Activated B cell treated with CpG ODN at 0.5 μM for 24 hours (primary cell): Measurements from ENCODE around the gene PCID2. TPM values are rescaled to one million over a fixed set of nuclear protein-coding genes. Genes with fewer than 3 reads are reported as not detected.

Source experiments
- ATAC-seq: fragments of 200-7000 bp; cut with Tn5 transposase; one replicate; pipeline ENCODE4 v1.10.0; 2021; ENCODE audit warnings: low read depth, mild to moderate bottlenecking, moderate library complexity
- CTCF ChIA-PET: fragments of 350-600 bp; sonication (Branson Sonifier 250); formaldehyde crosslinking; loops from one replicate; lab custom pipeline; 2021; ENCODE audit warnings: antibody characterized with exemption; lab: Charles Lee
- POLR2A ChIA-PET: fragments of 350-600 bp; sonication (Branson Sonifier 250); formaldehyde crosslinking; loops from one replicate; lab custom pipeline; 2021; ENCODE audit warnings: antibody characterized with exemption; lab: Charles Lee
- DNase-seq: peaks from one replicate; pipeline ENCODE4 v3.0.0; 2022
- H3K27ac Mint-ChIP-seq: one replicate; pipeline ENCODE4 v1.8.0; 2020; ENCODE audit warnings: mixed read lengths
- H3K27me3 Mint-ChIP-seq: one replicate; pipeline ENCODE4 v1.8.0; 2021; ENCODE audit warnings: mixed read lengths
- H3K36me3 Mint-ChIP-seq: one replicate; pipeline ENCODE4 v1.8.0; 2021; ENCODE audit warnings: low read depth, mixed read lengths
- H3K4me1 Mint-ChIP-seq: one replicate; pipeline ENCODE4 v1.8.0; 2021; ENCODE audit warnings: mixed read lengths
- H3K4me3 Mint-ChIP-seq: one replicate; pipeline ENCODE4 v1.8.0; 2020; ENCODE audit warnings: mild to moderate bottlenecking, mixed read lengths
- H3K9me3 Mint-ChIP-seq: one replicate; pipeline ENCODE4 v1.8.0; 2020; ENCODE audit warnings: mixed read lengths
- intact Hi-C: fragments of 100-400 bp; cut with micrococcal nuclease; formaldehyde crosslinking; loops from one replicate; pipeline ENCODE4 v1.15.1; 2024
- total RNA-seq: library from RNA; stranded (reverse); gene quantifications from 2 replicates; pipeline ENCODE4 v1.2.3, GENCODE V29; 2022
- TF ChIP-seq, protein P1 (sequence below): fragments of 200-600 bp; IDR thresholded peaks from one replicate; pipeline ENCODE4 v1.8.0; 2022; ENCODE audit warnings: antibody characterized with exemption, mild to moderate bottlenecking

PCID2 gene
- total RNA-seq, 1 donor from 2014 or later = 43.1 TPM

DNA sequence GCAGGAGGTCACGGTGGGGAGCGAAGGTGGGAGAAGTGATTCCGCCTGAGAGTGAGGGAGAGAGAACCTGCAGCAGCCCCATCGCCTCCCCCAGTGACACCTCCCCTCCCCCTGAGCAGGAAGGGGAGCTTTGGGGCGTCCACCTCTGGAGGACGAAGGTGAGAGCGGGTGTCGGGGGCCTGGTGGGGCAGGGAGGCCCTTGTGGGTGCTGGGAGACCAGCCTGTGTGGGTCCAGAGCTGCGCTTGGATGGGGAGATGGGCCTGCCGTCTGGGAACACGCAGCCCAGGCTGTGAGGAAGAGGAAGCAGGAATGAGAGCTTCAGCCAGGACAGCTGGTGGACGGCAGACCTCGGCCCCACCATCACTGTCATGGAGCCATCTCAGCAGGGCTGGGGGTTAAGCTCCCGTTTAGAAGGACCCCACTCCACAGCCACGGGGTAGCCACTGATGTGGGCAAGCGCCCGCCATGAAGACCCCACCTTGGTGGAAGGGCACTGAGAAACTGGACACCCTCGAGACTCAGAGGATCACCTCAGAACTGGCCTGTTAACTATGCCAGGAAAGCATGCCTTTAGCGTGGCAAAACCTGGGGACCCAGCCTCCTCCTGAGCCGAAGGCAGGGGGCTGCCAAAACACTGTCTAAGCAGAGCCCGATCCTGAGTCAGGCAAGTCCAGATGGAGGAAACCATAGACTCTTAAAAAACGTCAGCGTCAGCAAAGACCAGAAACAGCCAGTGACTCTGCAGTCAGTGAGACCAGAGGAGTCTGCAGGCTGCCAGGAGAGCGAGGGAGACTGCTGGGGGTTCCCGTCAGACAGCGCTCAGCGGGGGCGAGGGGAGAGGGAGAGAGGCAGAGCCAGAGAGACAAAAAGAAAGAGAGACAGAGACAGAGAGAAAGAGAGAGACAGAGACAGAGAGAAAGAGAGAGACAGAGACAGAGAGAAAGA, 56.5 kb downstream of the PCID2 start:
- Mint-ChIP-seq H3K27me3 (peaks cover 18% of the 10 kb centered on the region), H3K27ac (peak overlapping the region; percentile 44), H3K4me3 (peak overlapping the region; percentile 74), H3K4me1 (peaks cover 19% of the 10 kb centered on the region), H3K36me3 (no peaks in the 10 kb centered on the region), H3K9me3 (peaks cover 10% of the 10 kb centered on the region)
- intact Hi-C loops = loop anchor here (1.0 to 10.0 kb wide), 3 partner anchors 145 to 260 kb away; partner anchors contain the start of gene LAMP1
- TF ChIP-seq, protein P1, sequence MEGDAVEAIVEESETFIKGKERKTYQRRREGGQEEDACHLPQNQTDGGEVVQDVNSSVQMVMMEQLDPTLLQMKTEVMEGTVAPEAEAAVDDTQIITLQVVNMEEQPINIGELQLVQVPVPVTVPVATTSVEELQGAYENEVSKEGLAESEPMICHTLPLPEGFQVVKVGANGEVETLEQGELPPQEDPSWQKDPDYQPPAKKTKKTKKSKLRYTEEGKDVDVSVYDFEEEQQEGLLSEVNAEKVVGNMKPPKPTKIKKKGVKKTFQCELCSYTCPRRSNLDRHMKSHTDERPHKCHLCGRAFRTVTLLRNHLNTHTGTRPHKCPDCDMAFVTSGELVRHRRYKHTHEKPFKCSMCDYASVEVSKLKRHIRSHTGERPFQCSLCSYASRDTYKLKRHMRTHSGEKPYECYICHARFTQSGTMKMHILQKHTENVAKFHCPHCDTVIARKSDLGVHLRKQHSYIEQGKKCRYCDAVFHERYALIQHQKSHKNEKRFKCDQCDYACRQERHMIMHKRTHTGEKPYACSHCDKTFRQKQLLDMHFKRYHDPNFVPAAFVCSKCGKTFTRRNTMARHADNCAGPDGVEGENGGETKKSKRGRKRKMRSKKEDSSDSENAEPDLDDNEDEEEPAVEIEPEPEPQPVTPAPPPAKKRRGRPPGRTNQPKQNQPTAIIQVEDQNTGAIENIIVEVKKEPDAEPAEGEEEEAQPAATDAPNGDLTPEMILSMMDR = no peak
- DNase-seq (no peak), ATAC-seq (peak; percentile 23)
- ChIA-PET CTCF (no interaction called here), POLR2A (no interaction called here)

DNA sequence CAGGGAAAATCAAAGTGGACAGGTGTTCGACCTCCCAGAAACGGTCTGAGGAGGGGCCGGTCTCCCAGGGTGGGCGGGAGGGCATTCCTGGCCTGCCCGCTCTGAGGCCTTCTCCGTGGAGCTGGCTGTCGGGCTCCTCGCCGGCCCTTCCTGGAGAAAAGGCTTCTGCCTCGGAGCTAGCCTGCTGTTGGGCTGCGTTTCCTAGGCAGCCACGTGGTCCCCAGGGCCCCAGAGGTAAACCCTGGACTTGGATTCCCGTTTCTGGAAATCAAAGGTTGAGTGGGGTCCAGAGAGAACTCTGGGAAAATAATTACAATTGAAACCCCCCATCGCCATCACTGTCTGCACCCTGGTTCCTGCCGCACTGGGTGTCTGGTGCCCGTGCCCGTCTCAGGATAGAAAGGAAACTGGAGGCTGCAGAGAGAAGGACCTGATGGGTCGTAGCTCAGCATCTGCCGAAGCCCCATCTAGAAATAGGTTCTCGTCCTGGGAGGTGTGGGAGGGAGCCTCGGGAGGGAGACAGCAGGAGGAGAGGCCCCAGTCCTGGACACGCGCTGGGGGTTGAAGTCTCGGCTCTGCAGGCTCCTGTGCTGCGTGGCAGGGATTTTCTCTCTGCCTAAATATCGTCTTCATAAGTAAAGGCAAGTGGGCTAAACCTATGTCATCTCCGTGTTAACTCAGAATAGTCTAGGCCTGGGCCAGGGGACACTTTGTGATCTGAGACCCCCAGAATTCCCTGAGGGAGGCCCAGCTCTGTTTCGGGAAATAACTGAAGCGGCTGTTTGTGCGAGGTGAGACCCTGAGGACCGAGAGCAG, 57.7 kb downstream of the PCID2 start:
- H3K27me3 Mint-ChIP-seq = peaks cover 20% of the 10 kb centered on the region
- ChIA-PET CTCF (no interaction called here), POLR2A (interaction anchor here (0.5 kb wide), 1 partner anchor 919 kb away, joined by 3 read pairs; no protein-coding TSS in a partner anchor)
- peaks cover 5% of the 10 kb centered on the region for H3K9me3 Mint-ChIP-seq
- no peak overlapping the region for H3K27ac Mint-ChIP-seq
- no peak overlapping the region for H3K4me3 Mint-ChIP-seq
- no peaks in the 10 kb centered on the region for H3K36me3 Mint-ChIP-seq
- intact Hi-C loops = loop anchor here (5.0 to 10.0 kb wide), 2 partner anchors 206 to 258 kb away; no protein-coding TSS in a partner anchor
- DNase-seq (no peak), ATAC-seq (no peak)
- H3K4me1 Mint-ChIP-seq = peaks cover 19% of the 10 kb centered on the region
- TF ChIP-seq, protein P1 = no peak

DNA sequence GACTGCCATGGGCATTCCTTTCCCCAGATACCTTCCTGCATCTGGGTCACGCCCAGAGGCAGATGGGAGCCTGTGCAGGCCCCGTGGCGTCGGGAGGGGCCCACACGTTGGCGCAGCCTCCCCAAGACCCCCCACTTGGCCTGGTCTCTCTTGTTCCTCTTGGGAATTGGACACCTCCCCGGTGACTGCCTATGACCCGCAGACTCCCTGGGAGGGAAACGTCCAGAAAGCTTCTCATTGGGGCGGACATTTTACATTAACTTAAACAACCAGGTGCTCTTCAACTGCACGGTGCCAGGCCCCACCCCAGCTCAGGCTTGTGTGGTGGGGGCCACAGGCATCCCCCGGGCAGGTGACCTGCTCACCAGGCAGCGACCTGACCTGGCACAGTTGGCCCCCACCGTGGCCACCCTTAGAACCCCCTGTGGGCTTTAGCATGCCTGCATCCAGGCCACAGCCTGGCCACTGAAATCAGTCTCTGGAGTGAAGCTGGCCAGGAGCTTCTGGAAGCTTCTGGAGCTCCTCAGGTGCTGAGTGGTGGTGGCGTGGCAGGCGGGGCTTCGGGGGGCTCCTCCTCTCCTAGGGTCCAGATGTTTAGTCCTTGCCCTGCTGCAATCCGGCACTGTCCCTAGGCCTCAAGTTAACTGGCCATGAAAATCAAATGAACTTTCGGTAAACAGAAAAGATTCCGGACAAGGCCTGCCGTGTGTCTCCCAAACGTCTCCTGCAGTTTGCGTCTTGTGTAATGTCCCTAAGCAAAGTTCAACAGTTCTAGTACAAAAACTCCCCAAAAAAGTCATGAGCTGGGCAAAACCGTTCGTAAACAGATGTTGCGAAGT, 58.5 kb downstream of the PCID2 start:
- no peaks in the 10 kb centered on the region for H3K36me3 Mint-ChIP-seq
- H3K27ac Mint-ChIP-seq = no peak overlapping the region
- H3K4me3 Mint-ChIP-seq = no peak overlapping the region

DNA sequence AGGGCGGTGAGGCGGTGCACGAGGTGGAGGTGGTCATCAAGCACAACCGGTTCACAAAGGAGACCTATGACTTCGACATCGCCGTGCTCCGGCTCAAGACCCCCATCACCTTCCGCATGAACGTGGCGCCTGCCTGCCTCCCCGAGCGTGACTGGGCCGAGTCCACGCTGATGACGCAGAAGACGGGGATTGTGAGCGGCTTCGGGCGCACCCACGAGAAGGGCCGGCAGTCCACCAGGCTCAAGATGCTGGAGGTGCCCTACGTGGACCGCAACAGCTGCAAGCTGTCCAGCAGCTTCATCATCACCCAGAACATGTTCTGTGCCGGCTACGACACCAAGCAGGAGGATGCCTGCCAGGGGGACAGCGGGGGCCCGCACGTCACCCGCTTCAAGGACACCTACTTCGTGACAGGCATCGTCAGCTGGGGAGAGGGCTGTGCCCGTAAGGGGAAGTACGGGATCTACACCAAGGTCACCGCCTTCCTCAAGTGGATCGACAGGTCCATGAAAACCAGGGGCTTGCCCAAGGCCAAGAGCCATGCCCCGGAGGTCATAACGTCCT, 59.4 kb downstream of the PCID2 start:
- ATAC-seq (no peak), DNase-seq (no peak)
- ChIA-PET POLR2A (no interaction called here), CTCF (no interaction called here)
- Mint-ChIP-seq H3K9me3 (no peaks in the 10 kb centered on the region), H3K27ac (no peak overlapping the region), H3K27me3 (peaks cover 22% of the 10 kb centered on the region), H3K4me3 (no peak overlapping the region), H3K36me3 (no peaks in the 10 kb centered on the region), H3K4me1 (peaks cover 18% of the 10 kb centered on the region)
- intact Hi-C loops = no loop called here
- TF ChIP-seq, protein P1 = no peak

More for the DNA sequence above, 58.5 kb downstream of the PCID2 start:
- intact Hi-C loops = loop anchor here (5.0 to 10.0 kb wide), 2 partner anchors 205 to 258 kb away; no protein-coding TSS in a partner anchor
- DNase-seq (no peak), ATAC-seq (no peak)
- ChIA-PET CTCF (no interaction called here), POLR2A (no interaction called here)
- Mint-ChIP-seq H3K9me3 (no peaks in the 10 kb centered on the region), H3K27me3 (peaks cover 22% of the 10 kb centered on the region), H3K4me1 (peaks cover 19% of the 10 kb centered on the region)
- TF ChIP-seq, protein P1 = no peak
